OCI-LY3 (cell line): ENCODE measurements around the gene PMVK.
"Not testable (repeated sequence)": the region's sequence is repeated elsewhere in the genome, so short reads cannot be mapped to it uniquely, and the experiment has no call there.

Experiments used
- H2AFZ ChIP-seq: fragments of 200-600, 300-600 bp; shearing (Covaris generic); 2 replicates; pipeline ENCODE4 v1.6.0; 2014; ENCODE audit warnings: antibody characterized with exemption, low read depth, low read length
- H3K27ac ChIP-seq: fragments of 200-600, 300-600 bp; sonication (generic); 2 replicates; pipeline ENCODE4 v1.5.1; 2014; ENCODE audit warnings: mild to moderate bottlenecking, low read length, moderate library complexity, mixed read lengths
- H3K27me3 ChIP-seq: fragments of 200-600, 300-600 bp; sonication (generic); 2 replicates; pipeline ENCODE4 v1.6.1; 2014; ENCODE audit warnings: low read depth, low read length, mixed read lengths
- H3K36me3 ChIP-seq: fragments of 200-600, 300-600 bp; sonication (generic); replicated peaks from 2 replicates; pipeline ENCODE3; 2014; ENCODE audit warnings: low read depth, low read length, mixed read lengths
- H3K4me1 ChIP-seq: fragments of 300-600, 200-600 bp; sonication (generic); 2 replicates; pipeline ENCODE4 v1.6.1; 2014; ENCODE audit warnings: low read length, mixed read lengths
- H3K4me2 ChIP-seq: fragments of 200-600, 300-600 bp; sonication (generic); 2 replicates; pipeline ENCODE4 v1.6.1; 2014; ENCODE audit warnings: low read length, mixed read lengths
- H3K4me3 ChIP-seq: fragments of 300-600, 200-600 bp; sonication (generic); 2 replicates; pipeline ENCODE4 v1.5.1; 2014; ENCODE audit warnings: antibody characterized with exemption, mild to moderate bottlenecking, low read length, moderate library complexity
- H3K79me2 ChIP-seq: fragments of 300-600, 200-600 bp; shearing (Covaris generic); 2 replicates; pipeline ENCODE4 v1.6.1; 2014; ENCODE audit warnings: mild to moderate bottlenecking, low read length, mixed read lengths
- H3K9ac ChIP-seq: fragments of 300-600, 200-600 bp; shearing (Covaris generic); 2 replicates; pipeline ENCODE4 v1.6.0; 2014; ENCODE audit warnings: mild to moderate bottlenecking, low read length, moderate library complexity
- H3K9me3 ChIP-seq: fragments of 200-600, 300-600 bp; shearing (Covaris generic); 2 replicates; pipeline ENCODE4 v1.6.1; 2014; ENCODE audit warnings: low read length, mixed read lengths; ENCODE audit not compliant: insufficient read depth
- H4K20me1 ChIP-seq: fragments of 200-600, 300-600 bp; sonication (generic); 2 replicates; pipeline ENCODE4 v1.6.1; 2016; ENCODE audit warnings: low read length, mixed read lengths; ENCODE audit not compliant: insufficient read depth
- EZH2phosphoT487 ChIP-seq: fragments of 200-600 bp; shearing (Covaris generic); IDR thresholded peaks from 2 replicates; pipeline ENCODE4 v1.6.1; 2018; ENCODE audit warnings: antibody characterized with exemption, mixed run types, low read depth
- TF ChIP-seq, protein P1 (sequence below): fragments of 200-600, 300-600 bp; sonication (generic); IDR thresholded peaks from 2 replicates; pipeline ENCODE4 v1.5.1; 2014; ENCODE audit warnings: antibody characterized with exemption, low read length, low read depth

Gene PMVK

GRCh38 chr1:154978360-154978759, 41.8 kb upstream of the PMVK start:
- Histone ChIP-seq H3K27me3 (no peaks in the 10 kb centered on the region), H3K4me1 (peaks cover 25% of the 10 kb centered on the region), H3K4me2 (no peak overlapping the region), H3K9ac (no peak overlapping the region), H3K4me3 (no peak overlapping the region), H3K27ac (no peak overlapping the region), H3K36me3 (peaks cover 24% of the 10 kb centered on the region), H3K9me3 (no peaks in the 10 kb centered on the region), H2AFZ (no peak overlapping the region), H3K79me2 (peaks cover 71% of the 10 kb centered on the region), H4K20me1 (peaks cover 13% of the 10 kb centered on the region)
- TF ChIP-seq EZH2phosphoT487, result no peak
- TF ChIP-seq, protein P1, sequence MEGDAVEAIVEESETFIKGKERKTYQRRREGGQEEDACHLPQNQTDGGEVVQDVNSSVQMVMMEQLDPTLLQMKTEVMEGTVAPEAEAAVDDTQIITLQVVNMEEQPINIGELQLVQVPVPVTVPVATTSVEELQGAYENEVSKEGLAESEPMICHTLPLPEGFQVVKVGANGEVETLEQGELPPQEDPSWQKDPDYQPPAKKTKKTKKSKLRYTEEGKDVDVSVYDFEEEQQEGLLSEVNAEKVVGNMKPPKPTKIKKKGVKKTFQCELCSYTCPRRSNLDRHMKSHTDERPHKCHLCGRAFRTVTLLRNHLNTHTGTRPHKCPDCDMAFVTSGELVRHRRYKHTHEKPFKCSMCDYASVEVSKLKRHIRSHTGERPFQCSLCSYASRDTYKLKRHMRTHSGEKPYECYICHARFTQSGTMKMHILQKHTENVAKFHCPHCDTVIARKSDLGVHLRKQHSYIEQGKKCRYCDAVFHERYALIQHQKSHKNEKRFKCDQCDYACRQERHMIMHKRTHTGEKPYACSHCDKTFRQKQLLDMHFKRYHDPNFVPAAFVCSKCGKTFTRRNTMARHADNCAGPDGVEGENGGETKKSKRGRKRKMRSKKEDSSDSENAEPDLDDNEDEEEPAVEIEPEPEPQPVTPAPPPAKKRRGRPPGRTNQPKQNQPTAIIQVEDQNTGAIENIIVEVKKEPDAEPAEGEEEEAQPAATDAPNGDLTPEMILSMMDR, result no peak

- H3K9ac ChIP-seq, H3K9me3 ChIP-seq, H2AFZ ChIP-seq, H3K4me2 ChIP-seq, H3K27me3 ChIP-seq, H3K27ac ChIP-seq, H3K4me3 ChIP-seq: not testable (repeated sequence)
- Histone ChIP-seq H3K36me3 (peaks cover 24% of the 10 kb centered on the region), H4K20me1 (peaks cover 13% of the 10 kb centered on the region), H3K4me1 (peaks cover 29% of the 10 kb centered on the region), H3K79me2 (peaks cover 72% of the 10 kb centered on the region)
Observed at GRCh38 chr1:154977762-154978161, 41.2 kb upstream of the PMVK start.

- peak overlapping the region; percentile 80 for H3K4me2 ChIP-seq
Observed at GRCh38 chr1:154975409-154976059, 39.0 kb upstream of the PMVK start.

DNA sequence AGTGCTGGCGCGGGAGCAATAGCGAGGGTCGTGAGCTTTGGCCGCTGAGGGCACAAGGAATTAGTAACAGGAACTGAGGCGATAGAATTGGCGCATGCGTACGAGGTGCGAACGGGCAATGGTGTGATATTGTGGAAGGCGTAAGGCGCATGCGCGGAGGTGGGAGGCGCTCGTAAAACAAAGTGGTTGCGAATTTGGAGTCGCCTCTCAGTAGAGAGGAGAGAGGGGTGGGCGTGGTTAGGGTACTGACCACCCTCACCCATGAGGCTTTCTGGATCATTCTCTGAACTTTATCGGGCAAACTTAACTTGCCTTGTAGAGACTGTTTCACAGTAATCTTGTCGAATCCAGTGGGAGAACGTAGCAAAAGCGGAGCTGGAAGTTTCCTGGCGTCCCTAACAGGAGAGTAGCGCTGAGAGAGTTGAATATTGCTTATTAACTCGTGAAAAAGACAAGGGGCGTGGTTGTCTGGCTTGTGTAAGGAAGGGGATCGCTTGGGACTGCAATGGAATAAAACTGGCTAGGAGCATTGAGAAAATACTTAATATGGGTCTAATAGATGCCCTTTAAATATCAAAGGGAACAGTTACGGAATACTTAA, 38.4 kb upstream of the PMVK start:
- no peaks in the 10 kb centered on the region for H3K9me3 ChIP-seq
- H4K20me1 ChIP-seq, result peaks cover 13% of the 10 kb centered on the region
- peak overlapping the region; percentile 91 for H3K27ac ChIP-seq
- H3K27me3 ChIP-seq, result no peaks in the 10 kb centered on the region
- peak overlapping the region; percentile 80 for H3K4me2 ChIP-seq
- peaks cover 64% of the 10 kb centered on the region for H3K79me2 ChIP-seq
- no peak overlapping the region for H2AFZ ChIP-seq
- H3K9ac ChIP-seq, result peak overlapping the region; percentile 95
- peaks cover 18% of the 10 kb centered on the region for H3K36me3 ChIP-seq
- peaks cover 34% of the 10 kb centered on the region for H3K4me1 ChIP-seq
- TF ChIP-seq, protein P1, result no peak
- H3K4me3 ChIP-seq, result peak overlapping the region; percentile 88

More at GRCh38 chr1:154975409-154976059, 39.0 kb upstream of the PMVK start:
- H4K20me1 ChIP-seq, result peaks cover 13% of the 10 kb centered on the region
- H3K9ac ChIP-seq, result peak overlapping the region; percentile 95
- no peak overlapping the region for H2AFZ ChIP-seq
- peaks cover 32% of the 10 kb centered on the region for H3K4me1 ChIP-seq
- no peaks in the 10 kb centered on the region for H3K27me3 ChIP-seq
- peak overlapping the region; percentile 91 for H3K27ac ChIP-seq
- no peaks in the 10 kb centered on the region for H3K9me3 ChIP-seq
- peaks cover 18% of the 10 kb centered on the region for H3K36me3 ChIP-seq
- no peak for TF ChIP-seq EZH2phosphoT487
- TF ChIP-seq, protein P1, result no peak
- peak overlapping the region; percentile 88 for H3K4me3 ChIP-seq
- H3K79me2 ChIP-seq, result peaks cover 64% of the 10 kb centered on the region
